WTC11 (cell line): ENCODE measurements around the gene ARHGAP26.

Experiments used
- IRF2 ChIP-seq: sonication (generic); formaldehyde crosslinking; IDR thresholded peaks from 2 replicates; pipeline ENCODE4 v1.8.0; 2022; ENCODE audit warnings: low read depth, missing genetic modification reagents, borderline replicate concordance
- TF ChIP-seq, protein P1 (sequence below): fragments of 200-600 bp; IDR thresholded peaks from 2 replicates; pipeline ENCODE4 v1.8.0; 2022; ENCODE audit warnings: antibody characterized with exemption
- TF ChIP-seq, protein P2 (sequence below): sonication (generic); formaldehyde crosslinking; IDR thresholded peaks from 2 replicates; pipeline ENCODE4 v1.8.1; 2023; ENCODE audit warnings: mild to moderate bottlenecking, missing genetic modification reagents, moderate library complexity

DNA sequence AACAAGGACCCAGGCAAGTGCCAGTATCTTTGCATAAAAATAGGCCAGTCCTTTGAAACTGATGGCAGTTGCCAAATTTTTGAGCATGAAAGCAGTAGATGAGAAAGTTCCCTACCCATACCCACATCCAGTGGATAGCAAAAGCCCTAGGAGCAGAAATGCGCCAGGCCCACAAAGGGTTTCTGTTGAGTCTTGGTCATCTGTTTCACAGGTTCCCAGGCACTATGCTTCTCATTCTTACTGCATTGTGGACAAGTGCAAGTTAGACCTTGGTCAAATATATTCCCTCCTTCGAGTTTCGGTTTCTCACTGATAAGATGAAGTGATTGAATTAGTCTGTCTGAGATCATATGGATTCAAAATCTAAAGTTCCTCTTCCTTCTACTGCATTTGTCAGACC lies 481.0 kb downstream of the ARHGAP26 start:
- TF ChIP-seq IRF2 (CRISPR knock-in tag): no peak
- TF ChIP-seq, protein P1, sequence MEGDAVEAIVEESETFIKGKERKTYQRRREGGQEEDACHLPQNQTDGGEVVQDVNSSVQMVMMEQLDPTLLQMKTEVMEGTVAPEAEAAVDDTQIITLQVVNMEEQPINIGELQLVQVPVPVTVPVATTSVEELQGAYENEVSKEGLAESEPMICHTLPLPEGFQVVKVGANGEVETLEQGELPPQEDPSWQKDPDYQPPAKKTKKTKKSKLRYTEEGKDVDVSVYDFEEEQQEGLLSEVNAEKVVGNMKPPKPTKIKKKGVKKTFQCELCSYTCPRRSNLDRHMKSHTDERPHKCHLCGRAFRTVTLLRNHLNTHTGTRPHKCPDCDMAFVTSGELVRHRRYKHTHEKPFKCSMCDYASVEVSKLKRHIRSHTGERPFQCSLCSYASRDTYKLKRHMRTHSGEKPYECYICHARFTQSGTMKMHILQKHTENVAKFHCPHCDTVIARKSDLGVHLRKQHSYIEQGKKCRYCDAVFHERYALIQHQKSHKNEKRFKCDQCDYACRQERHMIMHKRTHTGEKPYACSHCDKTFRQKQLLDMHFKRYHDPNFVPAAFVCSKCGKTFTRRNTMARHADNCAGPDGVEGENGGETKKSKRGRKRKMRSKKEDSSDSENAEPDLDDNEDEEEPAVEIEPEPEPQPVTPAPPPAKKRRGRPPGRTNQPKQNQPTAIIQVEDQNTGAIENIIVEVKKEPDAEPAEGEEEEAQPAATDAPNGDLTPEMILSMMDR: no peak
- TF ChIP-seq, protein P2, sequence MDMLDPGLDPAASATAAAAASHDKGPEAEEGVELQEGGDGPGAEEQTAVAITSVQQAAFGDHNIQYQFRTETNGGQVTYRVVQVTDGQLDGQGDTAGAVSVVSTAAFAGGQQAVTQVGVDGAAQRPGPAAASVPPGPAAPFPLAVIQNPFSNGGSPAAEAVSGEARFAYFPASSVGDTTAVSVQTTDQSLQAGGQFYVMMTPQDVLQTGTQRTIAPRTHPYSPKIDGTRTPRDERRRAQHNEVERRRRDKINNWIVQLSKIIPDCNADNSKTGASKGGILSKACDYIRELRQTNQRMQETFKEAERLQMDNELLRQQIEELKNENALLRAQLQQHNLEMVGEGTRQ: no peak
